ENCODE results near the gene OR8U1.
"Not testable (repeated sequence)": the region's sequence is repeated elsewhere in the genome, so short reads cannot be mapped to it uniquely, and the experiment has no call there.

OR8U1 gene

GRCh38 chr11:56375324-56375723 is at the start of gene OR8U1:
Gene OR8U1, plus strand, starts transcription at chr11:56375624. Its CDS starts 0 bp downstream, at chr11:56375624.
- no peak for DNase-seq (ENCODE audit: low read depth)

- no peak for DNase-seq (ENCODE audit: low read depth)
Measured at GRCh38 chr11:56331861-56332491, 43.4 kb upstream of the OR8U1 start.

DNA sequence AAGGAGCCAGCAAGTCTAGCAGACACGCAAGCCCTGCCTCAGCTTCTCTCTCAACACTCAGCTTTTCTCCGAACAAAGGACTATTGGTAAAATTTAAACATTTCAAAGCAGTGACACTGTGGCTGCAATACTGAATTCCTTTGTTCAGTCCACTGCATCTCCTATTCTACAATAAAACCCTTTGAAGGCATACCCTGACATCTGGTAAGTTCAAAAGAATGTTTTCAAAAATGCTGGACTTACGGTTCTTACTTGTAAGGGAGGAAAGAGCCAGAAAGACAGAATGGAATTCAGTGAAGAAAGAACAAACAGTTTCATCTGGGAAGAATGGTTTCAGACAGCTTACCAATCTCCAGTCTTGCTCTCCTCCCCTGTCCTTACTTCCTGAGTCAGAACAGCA is 42.3 kb upstream of the OR8U1 start:
- no peak for DNase-seq (ENCODE audit: low read depth)

DNA sequence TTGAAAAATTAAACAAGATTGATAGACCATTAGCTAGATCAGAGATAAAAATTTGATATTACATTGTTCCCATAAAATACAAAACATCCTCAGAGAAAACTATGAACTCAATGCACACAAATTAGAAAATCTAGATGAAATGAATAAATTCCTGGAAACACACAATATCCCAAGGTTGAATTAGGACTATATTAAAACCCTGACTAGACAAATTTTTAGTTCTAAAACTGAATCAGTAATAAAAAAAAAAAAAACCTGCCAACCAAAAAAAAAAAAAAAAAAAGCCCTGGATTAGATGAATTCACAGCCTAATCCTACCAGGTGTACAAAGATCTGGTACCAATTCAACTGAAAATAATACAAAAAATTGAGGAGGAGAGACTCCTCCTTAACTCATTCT is 35.1 kb upstream of the OR8U1 start:
- no peak for DNase-seq (ENCODE audit: low read depth)

GRCh38 chr11:56345739-56346138 is 29.7 kb upstream of the OR8U1 start, which contains the start of gene OR8K1:
Gene OR8K1, plus strand, starts transcription at chr11:56346039. Its CDS starts 0 bp downstream, at chr11:56346039.
- no peak for DNase-seq (ENCODE audit: low read depth)

DNA sequence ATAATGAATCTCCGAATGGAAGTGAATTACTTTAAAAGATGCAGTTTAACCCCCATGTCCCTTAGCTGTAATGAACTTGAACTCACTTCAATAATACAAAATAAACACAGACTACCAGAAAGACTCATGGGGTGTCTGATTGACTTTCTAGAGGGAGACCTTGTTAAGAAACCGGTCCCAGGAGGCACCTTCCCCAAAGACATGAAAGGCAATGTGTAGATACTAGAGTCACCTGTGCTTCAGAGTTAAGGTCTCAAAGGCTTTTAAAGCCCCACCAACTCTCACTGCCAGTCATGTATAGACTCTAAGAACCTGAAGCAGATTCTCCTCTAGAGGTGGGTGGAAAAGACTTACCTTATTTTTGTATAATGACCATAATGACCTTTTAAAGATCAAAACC is 21.4 kb upstream of the OR8U1 start, which contains the start of gene OR8J1:
Gene OR8J1, plus strand, starts transcription at position 301 of the 400 bp plus-strand sequence. CDS start 5,956 bp downstream, outside the sequence.
- no peak for DNase-seq (ENCODE audit: low read depth)

- DNase-seq (ENCODE audit: low read depth): no peak
Measured at GRCh38 chr11:56380120-56380519, 4.7 kb downstream of the OR8U1 start.

- no peak for DNase-seq (ENCODE audit: low read depth)
Measured at GRCh38 chr11:56394381-56394780, 19.0 kb downstream of the OR8U1 start.

DNA sequence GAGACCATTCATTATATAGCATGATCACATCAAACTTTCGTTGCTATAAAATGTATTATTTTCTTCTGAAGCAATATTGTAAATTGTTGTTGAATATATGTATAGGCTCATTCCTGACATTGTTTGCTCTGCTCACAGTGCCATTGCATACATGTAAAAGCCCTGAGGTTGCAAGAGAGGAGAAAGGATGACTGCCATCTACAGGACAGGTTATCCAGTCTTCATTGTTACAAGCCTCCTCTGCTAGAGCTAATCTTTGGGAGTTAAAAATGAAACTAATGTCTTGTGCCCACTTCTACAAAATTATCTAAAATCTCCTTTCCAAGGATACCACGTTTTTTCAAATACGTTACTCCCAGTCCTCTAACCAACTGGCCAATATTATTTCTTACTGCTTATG is 20.6 kb downstream of the OR8U1 start:
- no peak for DNase-seq (ENCODE audit: low read depth)

DNA sequence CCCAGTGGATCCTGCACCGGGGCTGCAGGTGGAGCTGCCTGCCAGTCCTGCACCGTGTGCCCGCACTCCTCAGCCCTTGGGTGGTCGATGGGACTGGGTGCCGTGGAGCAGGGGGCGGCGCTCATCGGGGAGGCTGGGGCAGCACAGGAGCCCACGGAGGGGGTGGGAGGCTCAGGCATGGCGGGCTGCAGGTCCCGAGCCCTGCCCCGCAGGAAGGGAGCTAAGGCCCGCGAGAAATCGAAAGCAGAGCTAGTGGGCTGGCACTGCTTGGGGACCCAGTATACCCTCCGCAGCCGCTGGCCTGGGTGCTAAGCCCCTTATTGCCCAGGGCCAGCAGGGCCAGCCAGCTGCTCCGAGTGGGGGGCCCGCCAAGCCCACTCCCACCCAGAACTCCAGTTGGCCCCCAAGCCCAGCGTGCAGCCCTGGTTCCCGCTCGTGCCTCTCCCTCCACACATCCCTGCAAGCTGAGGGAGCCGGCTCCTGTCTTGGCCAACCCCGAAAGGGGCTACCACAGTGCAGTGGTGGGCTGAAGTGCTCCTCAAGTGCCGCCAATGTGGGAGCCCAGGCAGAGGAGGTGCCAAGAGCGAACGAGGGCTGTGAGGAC is 26.5 kb downstream of the OR8U1 start:
- not testable (repeated sequence) for DNase-seq (ENCODE audit: low read depth)

DNA sequence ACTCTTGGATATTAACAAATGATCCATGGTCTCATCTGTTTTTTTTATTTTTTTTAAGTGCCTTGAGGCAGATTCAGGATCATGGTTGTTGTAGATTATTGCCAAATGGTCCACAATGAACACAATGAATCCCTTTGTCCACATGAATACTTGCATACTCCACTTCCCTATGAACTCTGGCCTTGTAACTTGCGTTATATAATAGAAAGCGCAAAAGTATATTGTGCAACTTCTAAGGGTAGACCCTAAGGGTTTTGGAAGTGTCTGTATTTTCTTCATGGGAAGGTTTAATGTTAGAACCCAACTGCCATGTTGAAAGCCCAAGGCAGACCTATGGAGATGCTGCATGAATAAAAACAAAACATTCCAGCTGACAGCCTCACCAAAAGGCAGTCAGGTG is 29.0 kb downstream of the OR8U1 start:
- DNase-seq (ENCODE audit: low read depth): no peak

DNA sequence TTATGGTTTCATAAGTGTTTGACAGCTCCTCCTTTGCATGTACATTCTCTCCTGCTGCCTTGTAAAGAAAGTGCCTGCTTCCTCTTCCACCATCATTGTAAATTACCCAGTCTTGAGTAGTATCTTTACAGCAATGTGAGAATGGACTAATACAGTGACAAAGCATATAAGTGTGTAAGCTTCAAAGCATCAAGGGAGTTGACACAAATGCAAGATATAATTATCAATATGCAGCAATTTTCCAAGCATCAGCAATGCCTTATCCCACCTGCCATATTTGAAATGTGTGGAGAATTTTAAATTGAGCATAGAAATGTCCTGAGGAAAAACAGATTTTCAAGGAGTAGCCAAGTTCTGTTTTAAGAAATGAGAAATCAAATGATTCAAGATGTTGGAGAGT is 35.4 kb downstream of the OR8U1 start:
- no peak for DNase-seq (ENCODE audit: low read depth)

DNA sequence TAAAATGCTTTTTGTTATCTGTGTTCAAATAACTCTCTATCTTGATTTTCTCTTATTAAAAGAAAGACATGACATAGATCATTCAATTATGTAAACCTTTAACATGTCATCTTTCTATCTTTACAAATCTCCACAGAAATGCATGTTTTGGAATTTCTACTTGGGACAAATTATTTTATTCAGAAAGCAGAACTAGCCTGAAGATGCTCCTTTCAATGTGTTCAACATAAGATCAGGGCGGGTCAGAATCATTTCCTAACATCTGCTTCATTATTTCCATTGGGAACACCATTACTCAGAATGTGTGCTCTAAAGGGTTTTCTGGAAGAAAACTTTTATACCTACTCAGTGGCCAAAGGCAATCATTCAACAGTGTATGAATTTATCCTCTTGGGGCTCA is 37.0 kb downstream of the OR8U1 start, which contains the start of gene OR5AL1:
Gene OR5AL1, plus strand, starts transcription at position 301 of the 400 bp plus-strand sequence.
- DNase-seq (ENCODE audit: low read depth): no peak

All from T-helper 22 cell (primary cell).